Testis (tissue), 3 donors: ENCODE data around the gene TMEM252. TPM values are rescaled to one million over a fixed set of nuclear protein-coding genes. Genes with fewer than 3 reads are reported as not detected.

Experiments used
- DNase-seq: peaks from one replicate; pipeline ENCODE4 v3.0.0-alpha.2; 2019
- H3K27ac ChIP-seq, 2 donors: fragments of 200-600 bp; sonication (generic); one replicate each; pipeline ENCODE4 v1.5.1; 2019
- H3K27me3 ChIP-seq: fragments of 200-600 bp; sonication (generic); one replicate; pipeline ENCODE4 v1.5.1; 2019
- H3K36me3 ChIP-seq: fragments of 200-600 bp; sonication (generic); one replicate; pipeline ENCODE4 v1.5.1; 2017; ENCODE audit warnings: low read depth; ENCODE audit errors: missing control alignments
- H3K4me1 ChIP-seq: fragments of 200-600 bp; sonication (generic); one replicate; pipeline ENCODE4 v1.5.1; 2019
- H3K4me3 ChIP-seq, 2 donors: fragments of 200-600 bp; sonication (generic); one replicate each; pipeline ENCODE4 v1.5.1; 2017 to 2019
- H3K9me3 ChIP-seq: fragments of 200-600 bp; sonication (generic); one replicate; pipeline ENCODE4 v1.5.1; 2017
- CTCF ChIP-seq, 3 experiments: fragments of 450-650 bp in 2 of 3; fragments of 200-600 bp in 1 of 3; sonication (generic) in 1 of 3; IDR thresholded peaks; one replicate each; pipeline ENCODE4 v1.5.1; 2016 to 2019; ENCODE audit warnings: antibody characterized with exemption in 3 of 3, mild to moderate bottlenecking in 2 of 3, moderate library complexity in 1 of 3
- POLR2A ChIP-seq: fragments of 450-650 bp; IDR thresholded peaks from one replicate; pipeline ENCODE4 v1.6.1; 2017; ENCODE audit warnings: antibody characterized with exemption, mild to moderate bottlenecking, moderate library complexity
- WGBS, 2 donors: methylation state at CpG; one replicate each; pipeline ENCODE4 v1.1.5; 2018; 5-methylcytosine and 5-hydroxymethylcytosine counted together
- intact Hi-C: fragments of 100-400 bp; cut with DNase I; formaldehyde crosslinking; loops from one replicate; pipeline ENCODE4 v1.15.1; 2023; ENCODE audit warnings: low total_unique reads
- polyA plus RNA-seq: library from polyadenylated mRNA; stranded (reverse); fragments of 350-450 nt; fragmentation: Illumina TruSeq; extraction: RNeasy Lipid Tissue Mini Kit (QIAGEN cat#74804); gene quantifications from one replicate; pipeline ENCODE4 v1.2.3, GENCODE V29; 2014; ENCODE audit warnings: low read depth, low replicate concordance; ENCODE audit not compliant: insufficient read depth
- total RNA-seq, 2 donors: library from RNA; depleted of rRNA; stranded (reverse); fragments of >200 nt; gene quantifications; one replicate each; pipeline ENCODE4 v1.2.3, GENCODE V29; 2016

The TMEM252 gene
- total and polyA plus RNA-seq, 3 donors from 2014 or later = 0.26 TPM; not detected in 2

GRCh38 chr9:68508547-68508946 lies 32.1 kb downstream of the TMEM252 start:
- intact Hi-C loops = no loop called here
- WGBS, 2 donors = 83 to 94% methylated on average over 2 of the region's 2 CpGs
- Histone ChIP-seq H3K27me3 (no peaks in the 10 kb centered on the region), H3K4me1 (peaks cover 10% of the 10 kb centered on the region), H3K27ac (no peak overlapping the region), H3K4me3 (no peak overlapping the region), H3K9me3 (no peaks in the 10 kb centered on the region), H3K36me3 (no peaks in the 10 kb centered on the region)
- DNase-seq = no peak
- TF ChIP-seq POLR2A (no peak), CTCF (IDR thresholded peaks at IDR 0.05) (no peak)

DNA sequence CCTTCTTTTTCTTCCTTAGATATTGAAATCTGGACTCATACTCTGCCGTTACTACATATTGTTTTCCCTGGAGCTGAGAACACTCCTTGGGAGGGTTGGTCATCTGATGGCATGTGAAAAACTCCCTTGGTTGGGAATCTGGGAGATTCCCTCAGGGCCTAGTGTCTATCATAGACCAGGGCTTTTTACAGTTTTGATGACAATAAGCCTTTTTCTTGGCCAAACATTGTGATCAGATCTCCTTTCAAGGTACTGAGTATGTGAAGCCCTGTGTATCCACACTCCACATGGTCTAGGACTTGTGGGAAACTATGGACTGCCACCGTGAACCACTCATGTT lies 32.9 kb downstream of the TMEM252 start:
- no peaks in the 10 kb centered on the region for H3K9me3 ChIP-seq
- no peaks in the 10 kb centered on the region for H3K27me3 ChIP-seq
- DNase-seq = no peak
- H3K4me3 ChIP-seq = no peak overlapping the region
- H3K36me3 ChIP-seq = no peaks in the 10 kb centered on the region
- H3K27ac ChIP-seq = no peak overlapping the region
- intact Hi-C loops = no loop called here
- WGBS, 2 donors = 54 to 62% methylated on average over 2 of the region's 2 CpGs
- peaks cover 10% of the 10 kb centered on the region for H3K4me1 ChIP-seq
- TF ChIP-seq CTCF (IDR thresholded peaks at IDR 0.05) = no peak
- no peak for TF ChIP-seq POLR2A

DNA sequence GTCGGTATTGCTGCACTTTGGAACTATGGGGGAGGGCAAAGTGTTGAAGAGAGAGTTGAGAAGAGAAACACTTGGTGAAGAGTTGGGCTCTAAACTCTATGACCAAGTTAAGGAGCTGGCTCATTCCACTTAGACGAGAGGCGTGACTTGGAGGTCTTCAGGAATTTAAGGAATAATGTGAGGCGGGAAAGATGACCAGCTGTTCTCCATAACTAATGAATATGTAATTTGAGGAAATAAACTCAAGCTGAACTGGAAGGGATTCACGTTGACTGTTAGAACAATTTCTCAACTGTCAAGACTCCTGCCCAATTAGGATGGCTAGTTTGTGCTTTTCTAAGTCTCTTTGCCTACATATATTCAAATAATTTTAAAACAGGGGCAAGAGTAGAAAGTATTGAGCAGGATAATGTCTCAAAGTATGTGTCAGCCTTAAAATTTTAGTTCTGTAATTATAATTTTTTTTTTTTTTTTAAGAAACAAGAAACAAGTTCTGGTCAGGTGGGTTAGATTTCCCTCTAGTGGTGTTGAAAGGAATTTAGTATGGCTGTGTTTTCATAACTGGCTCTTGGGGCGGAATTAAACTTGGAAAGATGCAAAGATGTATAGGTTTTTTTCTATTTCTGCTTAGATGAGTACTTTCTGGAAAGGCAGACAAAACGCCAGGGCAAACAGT lies 33.4 kb downstream of the TMEM252 start:
- peaks cover 10% of the 10 kb centered on the region for H3K4me1 ChIP-seq
- no peaks in the 10 kb centered on the region for H3K36me3 ChIP-seq
- H3K9me3 ChIP-seq = no peaks in the 10 kb centered on the region
- H3K27me3 ChIP-seq = no peaks in the 10 kb centered on the region
- 53 to 58% methylated on average over 7 of the region's 7 CpGs for WGBS, 2 donors
- no peak for DNase-seq
- H3K27ac ChIP-seq = no peak overlapping the region
- H3K4me3 ChIP-seq = no peak overlapping the region
- intact Hi-C loops = no loop called here
- TF ChIP-seq CTCF (IDR thresholded peaks at IDR 0.05) (peak; percentile 40 to 81 (median 71)), POLR2A (no peak)

- H3K36me3 ChIP-seq = no peaks in the 10 kb centered on the region
- intact Hi-C loops = no loop called here
These were observed 34.1 kb downstream of the TMEM252 start for GRCh38 chr9:68506551-68506950.

More at GRCh38 chr9:68506551-68506950, 34.1 kb downstream of the TMEM252 start:
- TF ChIP-seq POLR2A (no peak), CTCF (IDR thresholded peaks at IDR 0.05) (no peak)
- Histone ChIP-seq H3K27me3 (no peaks in the 10 kb centered on the region), H3K4me3 (no peak overlapping the region), H3K27ac (peak overlapping the region in 1 of 2 donors; percentile 20), H3K9me3 (no peaks in the 10 kb centered on the region), H3K4me1 (peaks cover 10% of the 10 kb centered on the region)
- no peak for DNase-seq
- WGBS, 2 donors = 92 to 94% methylated on average over 1 of the region's 1 CpG
